H1 (cell line): ENCODE results near the gene LRRC27. TPM values are rescaled to one million over a fixed set of nuclear protein-coding genes. Genes with fewer than 3 reads are reported as not detected.

Experiments used
- CEBPB ChIP-seq: IDR thresholded peaks from 2 replicates; pipeline ENCODE4 v1.6.1; 2012; ENCODE audit warnings: low read depth, low read length
- PHF8 ChIP-seq: fragments of 200-600 bp; sonication (generic); conservative IDR thresholded peaks from 2 replicates; pipeline ENCODE4 v1.7.1; 2012; ENCODE audit warnings: low read depth, mild to moderate bottlenecking, inconsistent platforms, low read length, moderate library complexity
- SUZ12 ChIP-seq: fragments of 200-600 bp; sonication (generic); IDR thresholded peaks from 2 replicates; pipeline ENCODE4 v1.6.1; 2012; ENCODE audit warnings: mild to moderate bottlenecking, inconsistent platforms, low read length, moderate library complexity, mixed read lengths
- ZNF274 ChIP-seq: IDR thresholded peaks from 2 replicates; pipeline ENCODE4 v1.7.0; 2012; ENCODE audit warnings: low read length, borderline replicate concordance; ENCODE audit errors: extremely low read depth
- polyA plus RNA-seq, 7 experiments: library from polyadenylated mRNA; depleted of rRNA in 3 of 7; stranded (reverse) in 5 of 7; unstranded in 2 of 7; fragments of >200 nt in 5 of 7; fragments of 200-250 nt in 2 of 7; gene quantifications; 1 replicate in 5 of 7; 2 replicates in 1 of 7; 4 replicates in 1 of 7; pipeline versions ENCODE4 v1.2.1 to v1.2.3, GENCODE V29; 2011 to 2013; ENCODE audit warnings: missing spikeins in 2 of 7, mixed read lengths in 2 of 7
- total RNA-seq: library from RNA; stranded (reverse); fragmentation: NEBNext Ultra II Directional; extraction: Animal tissue kit (Norgen Biotek cat#: 25700); gene quantifications from 2 replicates; pipeline ENCODE4 v1.2.1, GENCODE V29; 2021

LRRC27 gene
- total and polyA plus RNA-seq, 2 of the 8 experiments (the other 6 are each of a cell fraction or from before 2014, with no cell fraction given): 1.2 to 3.8 TPM

DNA sequence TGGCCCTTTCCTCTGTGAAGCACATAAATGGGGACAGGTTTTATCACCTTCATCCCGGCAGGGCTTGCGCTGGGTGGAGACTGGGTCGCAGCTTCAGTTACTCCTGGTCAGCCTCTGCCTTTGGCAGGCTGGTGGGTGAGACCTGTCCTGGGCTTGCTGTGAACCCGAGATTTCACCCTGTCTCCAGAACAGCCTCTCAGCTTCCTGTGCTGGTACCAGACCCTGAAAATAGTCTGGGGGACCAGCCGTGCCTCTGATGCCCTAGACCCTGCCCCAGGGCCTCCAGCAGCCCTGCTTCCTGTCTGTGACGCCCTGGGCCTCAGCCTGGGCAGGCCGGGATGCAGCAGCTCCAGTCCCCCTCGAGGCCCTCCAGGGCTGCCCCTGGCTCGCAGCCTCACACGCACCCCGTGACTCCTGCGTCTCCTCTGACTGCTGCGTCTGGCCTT is 51.8 kb downstream of the LRRC27 start (continued):
- TF ChIP-seq PHF8 (no peak), CEBPB (no peak), SUZ12 (no peak), ZNF274 (no peak)
